Uterus (tissue), 4 donors: Measurements from ENCODE around the gene ANAPC16. TPM values are rescaled to one million over a fixed set of nuclear protein-coding genes. Genes with fewer than 3 reads are reported as not detected.
"Not testable (repeated sequence)": the region's sequence is repeated elsewhere in the genome, so short reads cannot be mapped to it uniquely, and the experiment has no call there.

Experiments
- DNase-seq, 2 donors: peaks; one replicate each; pipeline ENCODE4 v3.0.0-alpha.2; 2019 to 2020
- H3K27ac ChIP-seq, 2 donors: fragments of 200-600 bp; sonication (generic); 1 replicate in 1 of 2; 2 replicates in 1 of 2; pipeline ENCODE4 v1.5.1; 2016 to 2018
- H3K27me3 ChIP-seq, 2 donors: fragments of 200-600 bp; sonication (generic); one replicate each; pipeline ENCODE4 v1.5.1; 2018 to 2019; ENCODE audit warnings: control low read depth in 1 of 2
- H3K36me3 ChIP-seq, 2 donors: fragments of 200-600 bp; sonication (generic); one replicate each; pipeline ENCODE4 v1.5.1; 2019; ENCODE audit warnings: control low read depth in 1 of 2
- H3K4me1 ChIP-seq, 2 donors: fragments of 200-600 bp; sonication (generic); one replicate each; pipeline ENCODE4 v1.5.1; 2018 to 2019; ENCODE audit warnings: control low read depth in 1 of 2
- H3K4me3 ChIP-seq, 2 donors: fragments of 200-600 bp; sonication (generic); 1 replicate in 1 of 2; 2 replicates in 1 of 2; pipeline ENCODE4 v1.5.1; 2018 to 2019; ENCODE audit warnings: mild to moderate bottlenecking in 1 of 2
- H3K9me3 ChIP-seq, 2 donors: fragments of 200-600 bp; sonication (generic); one replicate each; pipeline ENCODE4 v1.5.1; 2019; ENCODE audit warnings: control low read depth in 1 of 2
- CTCF ChIP-seq, 4 experiments: fragments of 200-600 bp in 2 of 4; fragments of 450-650 bp in 2 of 4; sonication (generic) in 2 of 4; IDR thresholded peaks; one replicate each; pipeline ENCODE4 v1.5.1; 2016 to 2019; ENCODE audit warnings: antibody characterized with exemption in 4 of 4, mild to moderate bottlenecking in 2 of 4, moderate library complexity in 1 of 4
- POLR2A ChIP-seq, 2 donors: fragments of 450-650 bp; IDR thresholded peaks; one replicate each; pipeline ENCODE4 v1.6.1; 2016; ENCODE audit warnings: antibody characterized with exemption in 2 of 2, mild to moderate bottlenecking in 1 of 2, moderate library complexity in 1 of 2
- intact Hi-C: fragments of 100-400 bp; cut with DNase I; formaldehyde crosslinking; loops from one replicate; pipeline ENCODE4 v1.15.1; 2023; ENCODE audit warnings: low total_unique reads
- total RNA-seq, 4 donors: library from RNA; depleted of rRNA in 3 of 4; stranded (reverse); fragments of >200 nt in 3 of 4; gene quantifications; one replicate each; pipeline versions ENCODE4 v1.1.0 to v1.2.4, GENCODE V29; 2014 to 2023
- donor health status: DM: yes; HTN: yes; CAD: no.

ANAPC16 gene
- total RNA-seq, 4 donors from 2014 or later, result 83.8 to 144 (median 101) TPM

DNA sequence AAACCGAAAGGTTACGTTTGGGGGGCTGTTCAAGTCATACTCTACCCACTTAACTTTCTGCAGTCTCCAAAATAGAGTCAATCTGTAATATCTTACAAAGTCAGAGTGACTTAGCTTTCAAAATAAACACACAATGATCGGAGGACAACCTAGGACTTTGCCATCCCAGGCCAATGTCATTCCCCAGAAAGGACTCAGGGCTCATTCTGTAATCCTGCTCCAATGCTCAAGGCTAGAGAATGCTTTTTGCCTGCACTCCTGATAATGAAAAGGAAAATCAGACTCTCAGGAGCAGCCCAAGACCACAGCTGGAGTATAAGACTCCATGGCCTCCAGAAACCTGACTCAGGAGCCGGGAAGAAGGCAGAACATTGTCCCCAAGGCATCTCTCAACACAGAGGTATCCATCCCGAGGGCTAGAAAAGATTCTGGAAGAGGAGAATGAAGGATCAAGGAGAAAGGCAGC, 28.8 kb downstream of the ANAPC16 start:
- intact Hi-C loops, result no loop called here

DNA sequence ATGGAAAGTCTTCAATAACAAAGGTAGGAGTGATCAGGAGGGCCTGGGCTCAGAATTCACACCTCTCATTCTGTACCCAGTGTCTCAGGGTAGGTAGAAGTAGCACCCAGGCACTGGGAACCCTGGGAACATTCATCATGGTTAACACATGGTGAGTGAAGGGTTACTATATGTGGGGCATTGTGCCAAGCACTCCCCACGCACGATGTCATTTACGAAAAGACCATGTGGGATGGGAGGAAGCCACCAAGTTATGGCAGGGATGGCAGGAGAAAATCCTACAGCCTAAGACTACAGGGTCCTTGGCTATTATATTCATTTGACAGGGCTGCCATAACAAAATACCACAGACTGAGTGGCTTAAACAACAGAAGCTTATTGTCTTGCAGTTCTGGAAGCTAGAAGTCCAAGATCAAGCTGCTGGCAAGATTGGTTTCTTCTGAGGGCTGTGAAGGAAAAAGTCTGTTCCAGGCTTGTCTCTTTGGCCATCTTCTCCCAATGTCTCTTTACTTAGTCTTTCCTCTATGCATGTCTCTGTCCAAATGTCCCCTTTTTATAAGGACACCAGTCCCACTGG, 30.2 kb downstream of the ANAPC16 start:
- TF ChIP-seq POLR2A (IDR thresholded peaks at IDR 0.05) (no peak), CTCF (IDR thresholded peaks at IDR 0.05) (no peak)
- Histone ChIP-seq H3K9me3 (no peaks in the 10 kb centered on the region), H3K27ac (peak overlapping the region; percentile 80 to 99), H3K27me3 (no peaks in the 10 kb centered on the region), H3K36me3 (no peaks in the 10 kb centered on the region), H3K4me1 (peaks cover 18 to 21% of the 10 kb centered on the region in 2 donors), H3K4me3 (no peak overlapping the region)
- DNase-seq, result no peak
- intact Hi-C loops, result no loop called here

More for the DNA sequence above, 28.8 kb downstream of the ANAPC16 start:
- peak overlapping the region; percentile 80 to 99 for H3K27ac ChIP-seq
- no peak overlapping the region for H3K4me3 ChIP-seq
- H3K9me3 ChIP-seq, result no peaks in the 10 kb centered on the region
- H3K36me3 ChIP-seq, result no peaks in the 10 kb centered on the region
- H3K27me3 ChIP-seq, result no peaks in the 10 kb centered on the region
- TF ChIP-seq POLR2A (IDR thresholded peaks at IDR 0.05), result no peak
- no peak for TF ChIP-seq CTCF (IDR thresholded peaks at IDR 0.05)
- H3K4me1 ChIP-seq, result peaks cover 18 to 21% of the 10 kb centered on the region in 2 donors
- DNase-seq, result no peak

- Histone ChIP-seq H3K4me1 (peaks cover 19 to 26% of the 10 kb centered on the region in 2 donors), H3K36me3 (no peaks in the 10 kb centered on the region), H3K9me3 (no peaks in the 10 kb centered on the region), H3K4me3 (peak overlapping the region; percentile 10 to 23), H3K27me3 (no peaks in the 10 kb centered on the region), H3K27ac (peak overlapping the region; percentile 92 to 99)
- intact Hi-C loops, result no loop called here
- TF ChIP-seq CTCF (IDR thresholded peaks at IDR 0.05) (peak in 1 of 4 experiments; percentile 6), POLR2A (IDR thresholded peaks at IDR 0.05) (peak; percentile 48 to 60)
- peak; percentile 82 to 91 for DNase-seq
Observed at GRCh38 chr10:72248468-72249151, 32.8 kb downstream of the ANAPC16 start.

- Histone ChIP-seq H3K4me1 (peaks cover 24 to 34% of the 10 kb centered on the region in 2 donors), H3K27ac (peak overlapping the region; percentile 92 to 99)
- H3K36me3 ChIP-seq, intact Hi-C loops, H3K27me3 ChIP-seq, DNase-seq, H3K4me3 ChIP-seq, H3K9me3 ChIP-seq: not testable (repeated sequence)
Observed at GRCh38 chr10:72249176-72249862, 33.5 kb downstream of the ANAPC16 start.

- Histone ChIP-seq H3K36me3 (no peaks in the 10 kb centered on the region), H3K27ac (peak overlapping the region; percentile 92 to 99), H3K9me3 (no peaks in the 10 kb centered on the region), H3K4me1 (peaks cover 24 to 45% of the 10 kb centered on the region in 2 donors), H3K27me3 (no peaks in the 10 kb centered on the region), H3K4me3 (no peak overlapping the region)
- no peak for TF ChIP-seq POLR2A (IDR thresholded peaks at IDR 0.05)
- no peak for TF ChIP-seq CTCF (IDR thresholded peaks at IDR 0.05)
- intact Hi-C loops, result no loop called here
- DNase-seq, result peak; percentile 77 to 80
Observed at GRCh38 chr10:72250666-72251065, 34.9 kb downstream of the ANAPC16 start.
